Prostate gland (tissue), 2 donors: Measurements from ENCODE around the gene FAF1. TPM values are rescaled to one million over a fixed set of nuclear protein-coding genes. Genes with fewer than 3 reads are reported as not detected.
"Not testable (repeated sequence)": the region's sequence is repeated elsewhere in the genome, so short reads cannot be mapped to it uniquely, and the experiment has no call there.

Source experiments
- DNase-seq: peaks from one replicate; pipeline ENCODE4 v3.0.0-alpha.2; 2019; ENCODE audit warnings: low spot score
- H3K27ac ChIP-seq, 2 donors: fragments of 200-600 bp; sonication (generic); 2 replicates each; pipeline ENCODE4 v1.5.1; 2017 to 2019
- H3K27me3 ChIP-seq: fragments of 200-600 bp; sonication (generic); replicated peaks from 2 replicates; pipeline ENCODE4 v1.5.1; 2019; ENCODE audit not compliant: insufficient read depth
- H3K36me3 ChIP-seq, 2 donors: fragments of 200-600 bp; sonication (generic); 1 replicate in 1 of 2; 2 replicates in 1 of 2; pipeline versions ENCODE4 v1.5.1 to v1.8.1; 2017 to 2019
- H3K4me1 ChIP-seq: fragments of 200-600 bp; sonication (generic); replicated peaks from 2 replicates; pipeline ENCODE4 v1.5.1; 2019
- H3K4me3 ChIP-seq, 2 donors: fragments of 200-600 bp; sonication (generic); 2 replicates each; pipeline ENCODE4 v1.5.1; 2017 to 2019
- H3K9me3 ChIP-seq: fragments of 200-600 bp; sonication (generic); 2 replicates; pipeline ENCODE4 v1.5.1; 2017
- CTCF ChIP-seq, 4 experiments: fragments of 200-600 bp in 2 of 4; fragments of 450-650 bp in 2 of 4; sonication (generic) in 2 of 4; IDR thresholded peaks; 1 replicate in 3 of 4; 2 replicates in 1 of 4; pipeline ENCODE4 v1.5.1; 2016 to 2019; ENCODE audit warnings: antibody characterized with exemption in 4 of 4, mild to moderate bottlenecking in 2 of 4, moderate library complexity in 2 of 4
- POLR2A ChIP-seq: fragments of 450-650 bp; IDR thresholded peaks from one replicate; pipeline ENCODE4 v1.6.1; 2016; ENCODE audit warnings: antibody characterized with exemption, mild to moderate bottlenecking
- POLR2AphosphoS5 ChIP-seq: sonication (generic); formaldehyde crosslinking; IDR thresholded peaks from one replicate; pipeline ENCODE4 v1.6.1; 2017; ENCODE audit warnings: antibody characterized with exemption
- WGBS: methylation state at CpG from one replicate; pipeline ENCODE4 v1.1.5; 2018; 5-methylcytosine and 5-hydroxymethylcytosine counted together
- intact Hi-C: fragments of 100-400 bp; cut with DNase I; formaldehyde crosslinking; loops from one replicate; pipeline ENCODE4 v1.14.2; 2022
- total RNA-seq, 2 donors: library from RNA; depleted of rRNA; stranded (reverse); fragments of >200 nt; gene quantifications; one replicate each; pipeline ENCODE4 v1.1.0, GENCODE V29; 2016

FAF1 gene
- total RNA-seq, 2 donors from 2014 or later, result 40.4 to 41.5 TPM

- no peak overlapping the region for H3K27ac ChIP-seq
- WGBS, result 55% methylated on average over 2 of the region's 2 CpGs
- H3K36me3 ChIP-seq, result no peaks in the 10 kb centered on the region
- TF ChIP-seq CTCF (IDR thresholded peaks at IDR 0.05) (peak in 1 of 4 experiments; percentile 14), POLR2AphosphoS5 (no peak)
- H3K4me3 ChIP-seq, result no peak overlapping the region
- H3K9me3 ChIP-seq, result no peaks in the 10 kb centered on the region
- intact Hi-C loops, result no loop called here
- no peak for DNase-seq
- H3K27me3 ChIP-seq, result no peaks in the 10 kb centered on the region
- no peaks in the 10 kb centered on the region for H3K4me1 ChIP-seq
These were observed 209.9 kb downstream of the FAF1 start for GRCh38 chr1:50750021-50750619.

- TF ChIP-seq POLR2A (no peak), CTCF (IDR thresholded peaks at IDR 0.05) (no peak), POLR2AphosphoS5 (no peak)
- Histone ChIP-seq H3K36me3 (no peaks in the 10 kb centered on the region), H3K4me1 (no peaks in the 10 kb centered on the region), H3K27ac (no peak overlapping the region), H3K9me3 (no peaks in the 10 kb centered on the region), H3K27me3 (no peaks in the 10 kb centered on the region), H3K4me3 (no peak overlapping the region)
- DNase-seq, result no peak
- WGBS, result 92% methylated on average over 1 of the region's 1 CpG
- intact Hi-C loops, result no loop called here
These were observed 212.7 kb downstream of the FAF1 start for GRCh38 chr1:50747394-50747793.

GRCh38 chr1:50742523-50742922 lies 217.5 kb downstream of the FAF1 start:
- H3K27me3 ChIP-seq, result no peaks in the 10 kb centered on the region
- WGBS, result 93% methylated on average over 3 of the region's 3 CpGs
- TF ChIP-seq POLR2AphosphoS5, result no peak
- TF ChIP-seq POLR2A, result no peak
- TF ChIP-seq CTCF (IDR thresholded peaks at IDR 0.05), result no peak
- no peak for DNase-seq
- no peak overlapping the region for H3K27ac ChIP-seq
- H3K4me3 ChIP-seq, result no peak overlapping the region
- H3K36me3 ChIP-seq, result no peaks in the 10 kb centered on the region
- no peaks in the 10 kb centered on the region for H3K4me1 ChIP-seq
- intact Hi-C loops, result no loop called here
- H3K9me3 ChIP-seq, result no peaks in the 10 kb centered on the region

- H3K36me3 ChIP-seq, result no peaks in the 10 kb centered on the region
- H3K4me3 ChIP-seq, result no peak overlapping the region
- TF ChIP-seq POLR2AphosphoS5, result no peak
- no peak for TF ChIP-seq CTCF (IDR thresholded peaks at IDR 0.05)
- no peak for TF ChIP-seq POLR2A
- no peaks in the 10 kb centered on the region for H3K4me1 ChIP-seq
- WGBS, result 93% methylated on average over 3 of the region's 3 CpGs
- H3K9me3 ChIP-seq, result no peaks in the 10 kb centered on the region
- no peak for DNase-seq
- H3K27me3 ChIP-seq, result no peaks in the 10 kb centered on the region
- H3K27ac ChIP-seq, result no peak overlapping the region
- intact Hi-C loops, result no loop called here
These were observed 220.9 kb downstream of the FAF1 start for GRCh38 chr1:50739125-50739524.

- intact Hi-C loops, result no loop called here
- no peaks in the 10 kb centered on the region for H3K27me3 ChIP-seq
- TF ChIP-seq POLR2AphosphoS5 (no peak), CTCF (IDR thresholded peaks at IDR 0.05) (peak; percentile 13 to 57 (median 44)), POLR2A (no peak)
- WGBS, result 76% methylated on average over 2 of the region's 2 CpGs
- H3K36me3 ChIP-seq, result no peaks in the 10 kb centered on the region
- no peaks in the 10 kb centered on the region for H3K4me1 ChIP-seq
- no peaks in the 10 kb centered on the region for H3K9me3 ChIP-seq
- no peak overlapping the region for H3K27ac ChIP-seq
- H3K4me3 ChIP-seq, result no peak overlapping the region
- DNase-seq, result no peak
These were observed 224.6 kb downstream of the FAF1 start for GRCh38 chr1:50735443-50735842.

GRCh38 chr1:50727578-50727977 lies 232.5 kb downstream of the FAF1 start:
- intact Hi-C loops, DNase-seq, H3K4me1 ChIP-seq, H3K36me3 ChIP-seq, H3K27ac ChIP-seq, H3K4me3 ChIP-seq, H3K9me3 ChIP-seq, H3K27me3 ChIP-seq: not testable (repeated sequence)
- WGBS, result 100% methylated on average over 4 of the region's 4 CpGs
